H9 (cell line): ENCODE data around the gene OSTF1. TPM values are rescaled to one million over a fixed set of nuclear protein-coding genes. Genes with fewer than 3 reads are reported as not detected.

ENCODE experiments used
- DNase-seq: peaks from one replicate; pipeline ENCODE4 v3.0.0-alpha.2; 2017
- H2AFZ ChIP-seq: one replicate; pipeline ENCODE4 v1.6.1; 2013; ENCODE audit warnings: mild to moderate bottlenecking, low read length, control low read depth, moderate library complexity
- H2AK5ac ChIP-seq: 2 replicates; pipeline ENCODE4 v1.6.1; 2013; ENCODE audit warnings: low read length, control low read depth, mixed read lengths; ENCODE audit not compliant: insufficient read length
- H2BK120ac ChIP-seq: one replicate; pipeline ENCODE4 v1.6.1; 2013; ENCODE audit warnings: low read depth, mild to moderate bottlenecking, low read length, control low read depth, inconsistent platforms; ENCODE audit not compliant: poor library complexity, severe bottlenecking
- H2BK12ac ChIP-seq: 2 replicates; pipeline ENCODE4 v1.6.1; 2013; ENCODE audit warnings: low read length, control low read depth, mixed read lengths, low read depth; ENCODE audit not compliant: insufficient read length
- H2BK15ac ChIP-seq: 2 replicates; pipeline ENCODE4 v1.6.1; 2013; ENCODE audit warnings: low read depth, low read length, control low read depth
- H2BK20ac ChIP-seq: one replicate; pipeline ENCODE4 v1.6.1; 2013; ENCODE audit warnings: low read depth, mild to moderate bottlenecking, low read length, control low read depth, inconsistent platforms; ENCODE audit not compliant: poor library complexity, severe bottlenecking
- H2BK5ac ChIP-seq: 2 replicates; pipeline ENCODE4 v1.6.1; 2013; ENCODE audit warnings: low read length, control low read depth, mixed read lengths; ENCODE audit not compliant: insufficient read length
- H3K14ac ChIP-seq: 2 replicates; pipeline ENCODE4 v1.6.1; 2013; ENCODE audit warnings: low read length, control low read depth; ENCODE audit not compliant: insufficient read depth
- H3K18ac ChIP-seq: 2 replicates; pipeline ENCODE4 v1.6.1; 2013; ENCODE audit warnings: low read depth, mild to moderate bottlenecking, mixed read lengths, low read length, control low read depth; ENCODE audit not compliant: insufficient read length
- H3K23ac ChIP-seq: 2 replicates; pipeline ENCODE4 v1.6.1; 2013; ENCODE audit warnings: low read length, control low read depth, mixed read lengths, low read depth; ENCODE audit not compliant: insufficient read length
- H3K23me2 ChIP-seq: 2 replicates; pipeline ENCODE4 v1.6.1; 2013; ENCODE audit warnings: low read depth, mild to moderate bottlenecking, mixed read lengths, low read length, control low read depth; ENCODE audit not compliant: insufficient read length, poor library complexity, severe bottlenecking
- H3K27ac ChIP-seq: 2 replicates; pipeline ENCODE4 v1.5.1; 2013; ENCODE audit warnings: low read length, control low read depth, mixed read lengths, low read depth; ENCODE audit not compliant: insufficient read length
- H3K27me3 ChIP-seq: 2 replicates; pipeline ENCODE4 v1.6.1; 2013; ENCODE audit warnings: low read length, control low read depth, inconsistent platforms; ENCODE audit not compliant: insufficient read depth
- H3K4ac ChIP-seq: 2 replicates; pipeline ENCODE4 v1.6.1; 2013; ENCODE audit warnings: low read depth, mild to moderate bottlenecking, control low read depth, inconsistent platforms, low read length, moderate library complexity
- H3K4me1 ChIP-seq: 2 replicates; pipeline ENCODE4 v1.6.1; 2013; ENCODE audit warnings: low read length, control low read depth, inconsistent platforms; ENCODE audit not compliant: insufficient read depth
- H3K4me2 ChIP-seq: 2 replicates; pipeline ENCODE4 v1.6.1; 2013; ENCODE audit warnings: low read length, control low read depth, mixed read lengths; ENCODE audit not compliant: insufficient read length, insufficient read depth
- H3K56ac ChIP-seq: 2 replicates; pipeline ENCODE4 v1.6.1; 2013; ENCODE audit warnings: low read depth, mild to moderate bottlenecking, mixed read lengths, low read length, control low read depth; ENCODE audit not compliant: insufficient read length
- H3K79me1 ChIP-seq: 2 replicates; pipeline ENCODE4 v1.6.1; 2013; ENCODE audit warnings: low read depth, mild to moderate bottlenecking, moderate library complexity, low read length, control low read depth, inconsistent platforms; ENCODE audit not compliant: insufficient read depth, poor library complexity, severe bottlenecking
- H3K79me2 ChIP-seq: 2 replicates; pipeline ENCODE4 v1.6.1; 2013; ENCODE audit warnings: low read length, control low read depth, inconsistent platforms; ENCODE audit not compliant: insufficient read depth
- H3K9ac ChIP-seq: 2 replicates; pipeline ENCODE4 v1.6.1; 2013; ENCODE audit warnings: low read length, control low read depth, mixed read lengths; ENCODE audit not compliant: insufficient read length; ENCODE audit errors: extremely low read depth
- H3K9me3 ChIP-seq: one replicate; pipeline ENCODE4 v1.6.1; 2013; ENCODE audit warnings: low read depth, low read length, inconsistent platforms; ENCODE audit not compliant: control insufficient read depth
- H3T11ph ChIP-seq: one replicate; pipeline ENCODE4 v1.6.1; 2013; ENCODE audit warnings: mild to moderate bottlenecking, low read length, control low read depth, inconsistent platforms
- H4K20me1 ChIP-seq: one replicate; pipeline ENCODE4 v1.6.1; 2013; ENCODE audit not compliant: control insufficient read depth, insufficient read length, insufficient read depth
- H4K5ac ChIP-seq: 2 replicates; pipeline ENCODE4 v1.6.1; 2013; ENCODE audit warnings: low read depth, mild to moderate bottlenecking, mixed read lengths, low read length, control low read depth; ENCODE audit not compliant: insufficient read length
- H4K8ac ChIP-seq: replicated peaks from 2 replicates; pipeline ENCODE4 v1.6.1; 2013; ENCODE audit warnings: low read length, control low read depth, mixed read lengths, low read depth; ENCODE audit not compliant: insufficient read length
- H4K91ac ChIP-seq: 2 replicates; pipeline ENCODE4 v1.6.1; 2013; ENCODE audit warnings: low read depth, mild to moderate bottlenecking, moderate library complexity, mixed read lengths, low read length, control low read depth; ENCODE audit not compliant: insufficient read length
- H3K27ac Mint-ChIP-seq, 3 experiments: 2 replicates in 2 of 3; 3 replicates in 1 of 3; pipeline ENCODE4 v1.8.0; 2020 to 2021; ENCODE audit warnings: mixed read lengths in 3 of 3, mild to moderate bottlenecking in 1 of 3, moderate library complexity in 1 of 3
- H3K27me3 Mint-ChIP-seq: 2 replicates; pipeline ENCODE4 v1.8.0; 2021; ENCODE audit warnings: low read depth, mild to moderate bottlenecking, moderate library complexity, mixed read lengths
- H3K36me3 Mint-ChIP-seq, 3 experiments: 2 replicates in 2 of 3; 3 replicates in 1 of 3; pipeline ENCODE4 v1.8.0; 2020 to 2021; ENCODE audit warnings: low read depth in 3 of 3, mixed read lengths in 3 of 3; ENCODE audit not compliant: insufficient read depth in 1 of 3
- H3K4me1 Mint-ChIP-seq, 2 experiments: 2 replicates each; pipeline ENCODE4 v1.8.0; 2020; ENCODE audit warnings: mixed read lengths in 2 of 2
- H3K4me3 Mint-ChIP-seq, 2 experiments: 2 replicates in 1 of 2; 3 replicates in 1 of 2; pipeline ENCODE4 v1.8.0; 2020 to 2021; ENCODE audit warnings: mild to moderate bottlenecking in 2 of 2, mixed read lengths in 2 of 2, moderate library complexity in 1 of 2
- H3K9me3 Mint-ChIP-seq, 2 experiments: 2 replicates in 1 of 2; 3 replicates in 1 of 2; pipeline ENCODE4 v1.8.0; 2020; ENCODE audit warnings: mild to moderate bottlenecking in 2 of 2, mixed read lengths in 2 of 2, moderate library complexity in 1 of 2
- total RNA-seq: library from RNA; stranded (reverse); gene quantifications from 2 replicates; pipeline ENCODE4 v1.2.1, GENCODE V29; 2021
- TF ChIP-seq, protein P1 (sequence below): fragments of 200-600 bp; sonication (generic); conservative IDR thresholded peaks from 3 replicates; pipeline ENCODE4 v1.8.0; 2021; ENCODE audit warnings: antibody characterized with exemption, mild to moderate bottlenecking

OSTF1 gene
- total RNA-seq, 1 experiment from 2014 or later: 16.1 TPM

- Histone ChIP-seq H2BK5ac (no peak overlapping the region), H3K79me2 (no peaks in the 10 kb centered on the region), H3K23me2 (no peaks in the 10 kb centered on the region), H3K27ac (no peak overlapping the region), H3K14ac (no peak overlapping the region), H3K23ac (no peak overlapping the region), H2AFZ (no peak overlapping the region), H2BK20ac (no peak overlapping the region), H3K18ac (no peak overlapping the region), H3K9ac (no peak overlapping the region), H4K20me1 (no peaks in the 10 kb centered on the region), H4K91ac (no peak overlapping the region), H3K9me3 (no peaks in the 10 kb centered on the region), H3T11ph (no peak overlapping the region), H3K4ac (no peak overlapping the region), H2BK120ac (no peak overlapping the region), H2BK15ac (no peak overlapping the region), H4K8ac (no peak overlapping the region), H3K27me3 (no peaks in the 10 kb centered on the region), H4K5ac (no peak overlapping the region), H2AK5ac (no peak overlapping the region), H3K56ac (no peak overlapping the region), H2BK12ac (no peak overlapping the region), H3K4me2 (no peak overlapping the region), H3K4me1 (no peaks in the 10 kb centered on the region), H3K79me1 (no peaks in the 10 kb centered on the region)
- Mint-ChIP-seq H3K36me3 (peaks cover 7 to 22% (median 10%) of the 10 kb centered on the region in 3 experiments; a peak in 6 of 7 replicates), H3K9me3 (peaks cover 14 to 25% of the 10 kb centered on the region in 2 experiments), H3K4me1 (peaks cover 6 to 7% of the 10 kb centered on the region in 2 experiments), H3K27ac (no peak overlapping the region), H3K27me3 (no peaks in the 10 kb centered on the region), H3K4me3 (no peak overlapping the region)
- no peak for DNase-seq
- TF ChIP-seq, protein P1, sequence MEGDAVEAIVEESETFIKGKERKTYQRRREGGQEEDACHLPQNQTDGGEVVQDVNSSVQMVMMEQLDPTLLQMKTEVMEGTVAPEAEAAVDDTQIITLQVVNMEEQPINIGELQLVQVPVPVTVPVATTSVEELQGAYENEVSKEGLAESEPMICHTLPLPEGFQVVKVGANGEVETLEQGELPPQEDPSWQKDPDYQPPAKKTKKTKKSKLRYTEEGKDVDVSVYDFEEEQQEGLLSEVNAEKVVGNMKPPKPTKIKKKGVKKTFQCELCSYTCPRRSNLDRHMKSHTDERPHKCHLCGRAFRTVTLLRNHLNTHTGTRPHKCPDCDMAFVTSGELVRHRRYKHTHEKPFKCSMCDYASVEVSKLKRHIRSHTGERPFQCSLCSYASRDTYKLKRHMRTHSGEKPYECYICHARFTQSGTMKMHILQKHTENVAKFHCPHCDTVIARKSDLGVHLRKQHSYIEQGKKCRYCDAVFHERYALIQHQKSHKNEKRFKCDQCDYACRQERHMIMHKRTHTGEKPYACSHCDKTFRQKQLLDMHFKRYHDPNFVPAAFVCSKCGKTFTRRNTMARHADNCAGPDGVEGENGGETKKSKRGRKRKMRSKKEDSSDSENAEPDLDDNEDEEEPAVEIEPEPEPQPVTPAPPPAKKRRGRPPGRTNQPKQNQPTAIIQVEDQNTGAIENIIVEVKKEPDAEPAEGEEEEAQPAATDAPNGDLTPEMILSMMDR: no peak
Observed at GRCh38 chr9:75164573-75164972, 76.3 kb downstream of the OSTF1 start.
